GM19023 (cell line): ENCODE measurements around the gene FMOD.
"Not testable (repeated sequence)": the region's sequence is repeated elsewhere in the genome, so short reads cannot be mapped to it uniquely, and the experiment has no call there.

ENCODE experiments used
- ATAC-seq: cut with Tn5 transposase; IDR thresholded peaks from one replicate; pipeline ENCODE4 v1.9.1; 2021; ENCODE audit warnings: mild to moderate bottlenecking, moderate library complexity; ENCODE audit not compliant: unreplicated experiment

The FMOD gene

DNA sequence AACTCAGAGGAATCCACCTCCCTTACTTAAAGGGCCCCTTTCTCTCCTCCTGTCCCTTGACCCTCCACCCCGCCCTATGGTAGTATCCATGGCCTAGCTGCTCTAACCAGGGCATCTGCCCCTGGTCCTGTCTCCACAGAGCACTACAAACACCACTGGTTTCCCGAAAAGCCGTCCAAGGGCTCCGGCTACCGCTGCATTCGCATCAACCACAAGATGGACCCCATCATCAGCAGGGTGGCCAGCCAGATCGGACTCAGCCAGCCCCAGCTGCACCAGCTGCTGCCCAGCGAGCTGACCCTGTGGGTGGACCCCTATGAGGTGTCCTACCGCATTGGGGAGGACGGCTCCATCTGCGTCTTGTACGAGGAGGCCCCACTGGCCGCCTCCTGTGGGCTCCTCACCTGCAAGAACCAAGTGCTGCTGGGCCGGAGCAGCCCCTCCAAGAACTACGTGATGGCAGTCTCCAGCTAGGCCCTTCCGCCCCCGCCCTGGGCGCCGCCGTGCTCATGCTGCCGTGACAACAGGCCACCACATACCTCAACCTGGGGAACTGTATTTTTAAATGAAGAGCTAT lies 43.9 kb downstream of the FMOD start:
- ATAC-seq, result no peak

DNA sequence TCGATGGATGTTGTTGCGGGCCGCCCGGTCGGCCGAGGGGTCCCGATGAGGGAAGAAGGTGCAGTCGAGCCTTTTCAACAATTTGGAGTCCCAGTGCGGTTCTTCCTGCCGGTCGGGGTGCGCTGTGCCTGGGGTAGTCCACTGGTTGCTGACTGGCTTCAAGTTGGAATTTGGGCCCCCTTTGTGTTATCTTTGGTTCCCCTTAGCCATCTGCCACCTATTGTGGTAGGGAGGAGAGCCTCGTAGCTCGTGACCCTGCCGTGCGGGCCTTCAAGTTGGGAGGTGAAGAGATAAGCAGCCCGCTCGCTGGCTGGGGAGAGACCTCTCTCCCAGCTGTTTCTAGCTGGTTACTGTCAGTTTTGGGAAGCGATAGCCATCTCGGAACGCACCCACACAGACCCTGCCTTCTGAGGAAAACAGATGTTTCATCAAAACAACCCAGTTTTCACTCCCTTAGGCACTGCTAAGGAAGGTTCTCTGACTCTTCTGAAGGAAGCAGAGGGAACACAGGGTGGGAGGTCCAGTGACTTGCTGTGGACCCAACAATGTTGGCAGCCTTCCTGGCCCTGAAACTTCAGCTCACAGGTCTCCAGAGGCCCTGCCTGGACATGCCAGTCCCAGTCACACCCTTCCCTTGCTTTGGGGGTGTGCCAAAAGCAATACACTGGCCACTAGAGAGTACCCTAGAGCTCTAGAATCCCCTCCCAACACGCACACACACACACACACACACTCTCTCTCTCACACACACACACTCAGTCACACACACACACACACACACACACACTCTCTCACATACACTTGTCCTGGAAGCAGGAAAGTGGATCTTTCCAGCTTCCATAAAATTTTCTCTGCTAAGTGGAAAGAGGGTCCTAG lies 44.6 kb downstream of the FMOD start:
- ATAC-seq, result no peak

DNA sequence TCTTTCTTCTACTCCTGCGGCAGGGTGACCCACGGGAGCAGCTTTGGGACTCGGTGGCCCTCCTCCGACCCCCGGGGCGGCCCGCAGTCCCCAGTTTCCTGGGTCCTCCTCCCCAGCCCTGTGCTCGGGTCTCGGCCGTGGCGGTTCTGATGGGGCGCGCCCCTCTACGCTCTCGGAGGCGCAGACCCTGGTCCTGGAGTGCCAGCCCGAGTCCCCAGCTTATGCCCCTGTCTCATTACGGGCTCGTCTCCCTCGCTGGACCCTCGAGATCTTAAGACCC lies 45.2 kb downstream of the FMOD start:
- ATAC-seq, result no peak

DNA sequence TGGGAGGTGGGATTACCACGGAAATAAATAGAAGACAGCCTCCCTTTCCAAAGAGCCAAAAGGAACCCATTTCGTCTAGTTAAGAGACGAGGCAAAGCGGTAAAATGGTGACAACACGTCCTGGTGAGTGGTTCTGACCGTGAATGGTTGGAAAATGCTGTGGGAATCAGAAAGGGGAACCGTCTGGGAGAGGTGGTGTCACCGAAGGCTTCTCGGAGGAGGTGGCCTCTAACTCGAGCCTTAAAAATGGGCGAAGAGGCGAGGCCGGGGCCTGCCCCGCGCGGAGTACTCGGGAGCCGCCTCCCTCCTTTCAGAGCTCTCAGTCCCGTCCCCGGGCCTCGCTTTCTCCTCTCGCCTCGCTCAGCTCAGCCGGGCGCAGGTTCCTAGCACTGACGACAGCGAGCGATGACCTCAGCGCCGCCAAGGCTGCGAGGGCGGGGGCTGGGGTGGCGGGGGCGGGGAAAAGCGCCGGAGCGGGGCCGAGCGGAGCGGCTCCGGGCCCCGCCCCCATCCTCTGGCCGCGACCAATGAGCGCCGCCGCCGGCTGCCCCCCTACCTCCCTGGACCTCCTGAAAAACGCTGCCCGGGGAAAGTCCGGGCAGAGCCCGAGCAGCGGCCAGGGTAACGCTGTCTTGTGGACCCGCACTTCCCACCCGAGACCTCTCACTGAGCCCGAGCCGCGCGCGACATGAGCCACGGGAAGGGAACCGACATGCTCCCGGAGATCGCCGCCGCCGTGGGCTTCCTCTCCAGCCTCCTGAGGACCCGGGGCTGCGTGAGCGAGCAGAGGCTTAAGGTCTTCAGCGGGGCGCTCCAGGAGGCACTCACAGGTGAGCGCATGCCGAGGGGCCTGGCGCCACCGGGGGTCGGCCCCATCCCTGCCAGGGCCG lies 45.8 kb downstream of the FMOD start, which contains the start of gene BTG2:
TSS of gene BTG2 (plus strand) at position 601 of the 890 bp plus-strand sequence. CDS start at position 689, 88 bp downstream.
- ATAC-seq, result peak; percentile 70

DNA sequence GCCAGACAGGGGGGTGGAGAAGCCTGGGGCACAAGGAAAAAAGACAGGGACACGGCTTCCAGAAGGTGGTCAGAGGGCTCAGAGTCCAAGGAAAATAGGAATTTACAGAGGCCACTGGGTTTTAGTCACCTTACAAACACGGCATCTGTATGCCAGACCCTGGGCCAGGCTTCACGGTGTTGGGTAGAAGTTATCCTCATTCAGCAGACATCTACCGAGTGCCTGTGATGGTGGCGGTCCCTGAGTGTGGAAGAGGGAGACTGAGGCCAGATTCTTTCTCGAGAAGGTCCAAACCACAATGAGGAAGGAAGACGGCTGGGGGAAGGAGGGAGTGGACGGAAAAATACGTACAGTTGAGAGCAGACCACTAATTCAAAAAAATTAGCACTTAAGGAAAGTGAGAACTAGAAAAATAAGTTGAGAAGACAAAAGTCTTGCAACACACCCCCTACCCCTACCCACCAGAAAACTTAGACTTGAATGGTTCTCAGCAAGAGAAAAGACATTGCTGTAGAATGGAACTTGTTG lies 46.5 kb downstream of the FMOD start:
- no peak for ATAC-seq

DNA sequence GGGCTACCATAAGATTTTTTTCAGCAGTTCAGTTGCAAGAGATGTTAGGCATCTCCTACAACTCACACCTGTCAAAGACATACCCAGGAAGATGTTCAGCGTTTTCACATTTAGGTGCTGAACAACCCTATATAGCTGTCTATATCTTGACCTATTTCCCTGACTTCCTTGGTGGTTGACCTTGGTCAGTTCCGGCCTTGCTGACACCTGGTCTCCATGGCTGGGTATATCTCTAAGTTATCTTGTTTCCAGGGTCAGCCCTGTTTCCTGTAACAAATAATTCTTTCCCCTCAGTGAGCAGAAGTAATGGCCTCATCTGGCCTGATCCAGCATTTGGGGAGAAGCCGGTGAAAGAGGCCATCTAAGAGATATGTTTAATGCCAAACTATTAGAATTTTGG lies 48.0 kb downstream of the FMOD start:
- ATAC-seq, result no peak

DNA sequence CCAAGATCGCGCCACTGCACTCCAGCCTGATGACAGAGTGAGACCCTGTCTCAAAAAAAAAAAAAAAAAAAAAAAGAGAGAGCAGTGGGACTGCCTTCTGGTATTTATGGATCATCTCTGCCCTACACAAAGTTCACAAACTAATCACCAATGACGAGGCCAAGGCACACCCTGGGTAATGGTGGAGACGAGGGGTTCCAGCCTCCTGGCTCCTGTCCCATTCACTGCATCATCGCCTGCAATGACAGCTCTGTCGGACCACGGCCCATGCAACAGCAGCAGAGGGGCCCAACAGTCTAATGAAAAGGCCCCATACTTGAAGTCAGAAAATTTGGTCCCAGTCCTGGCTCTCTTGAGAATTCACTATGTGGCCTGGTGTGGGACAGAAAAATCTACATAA lies 48.5 kb downstream of the FMOD start:
- no peak for ATAC-seq

DNA sequence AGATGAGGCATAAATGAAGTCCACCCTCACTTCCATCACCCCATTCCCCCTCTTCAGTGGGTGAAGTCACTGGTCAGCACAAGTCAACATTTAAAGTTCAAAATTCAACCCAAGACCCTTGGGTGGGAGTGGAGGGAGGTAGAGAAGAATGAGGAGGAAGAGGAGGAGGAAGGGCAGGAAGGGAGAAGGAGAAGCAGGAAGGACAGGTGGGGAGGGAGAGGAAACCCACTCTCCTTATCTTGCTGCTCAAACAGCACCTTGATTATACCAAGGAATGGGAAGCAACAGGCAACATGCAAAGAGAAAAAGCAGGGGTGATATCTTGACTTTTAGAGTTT lies 49.6 kb downstream of the FMOD start:
- ATAC-seq, result no peak

DNA sequence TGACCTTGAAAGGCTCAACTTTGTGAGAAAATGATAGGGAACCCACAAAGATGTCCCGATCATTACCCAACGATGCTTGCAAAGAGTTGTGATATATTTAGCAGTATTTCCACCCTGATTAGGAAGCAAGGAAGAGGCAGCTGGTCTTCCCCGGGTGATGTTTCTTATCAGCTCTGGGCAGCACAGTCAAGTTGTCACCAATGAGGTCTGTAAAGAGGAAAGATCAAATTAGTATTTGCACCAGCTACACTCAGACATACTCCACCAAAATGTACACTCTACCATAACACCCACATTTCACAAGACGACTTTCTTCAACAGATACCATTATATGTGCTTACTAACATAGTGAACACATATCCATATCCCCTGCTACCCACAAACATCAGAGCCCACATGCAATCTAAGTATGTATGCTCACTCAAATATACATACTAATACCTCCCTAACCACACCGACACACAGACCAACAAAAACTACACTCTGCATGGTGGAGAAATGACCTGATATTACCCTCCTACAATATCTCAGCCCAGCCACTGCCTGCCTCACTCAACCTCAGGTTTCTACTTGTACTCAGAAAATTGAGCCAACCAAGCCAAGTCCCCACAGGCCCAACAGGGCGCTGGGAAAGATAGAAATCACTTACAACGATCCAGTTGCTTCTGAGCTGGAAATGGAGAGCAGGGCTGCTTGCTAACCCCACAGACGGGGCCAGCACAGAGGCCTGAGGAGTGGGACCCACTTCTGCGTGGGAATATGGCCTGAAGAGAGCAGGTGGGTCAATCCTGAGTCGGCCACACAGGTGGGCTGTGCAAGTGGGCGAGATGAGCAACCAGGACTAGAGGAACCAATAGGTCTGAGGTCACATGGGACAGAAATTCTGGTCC lies 50.2 kb downstream of the FMOD start:
- ATAC-seq, result no peak

DNA sequence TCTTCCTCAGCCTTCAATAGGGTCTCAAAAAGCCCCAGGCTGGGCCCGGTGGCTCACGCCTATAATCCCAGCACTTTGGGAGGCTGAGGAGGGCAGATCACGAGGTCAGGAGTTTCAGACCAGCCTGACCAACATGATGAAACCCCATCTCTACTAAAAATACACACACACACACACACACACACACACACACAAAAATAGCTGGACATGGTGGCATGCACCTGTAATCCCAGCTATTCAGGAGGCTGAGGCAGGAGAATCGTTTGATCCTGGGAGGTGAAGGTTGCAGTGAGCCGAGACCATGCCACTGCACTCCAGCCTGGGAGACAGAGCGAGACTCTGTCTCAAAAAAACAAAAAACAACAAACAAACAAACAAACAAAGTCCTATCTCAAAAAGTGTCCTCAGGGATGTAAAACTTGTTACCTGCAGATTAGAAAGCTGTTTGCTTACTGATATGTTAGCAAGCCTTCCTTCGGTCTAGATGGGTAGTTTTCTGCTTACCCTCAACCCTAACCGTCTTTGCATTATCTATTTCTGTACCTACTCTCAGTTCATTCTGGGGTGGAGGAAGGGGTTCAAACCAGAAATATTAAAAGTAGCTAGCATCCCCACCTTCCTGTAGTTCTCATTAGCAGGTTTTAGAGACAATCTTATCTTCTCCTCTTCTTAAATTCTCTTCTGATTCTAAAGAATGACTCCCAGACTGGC lies 51.0 kb downstream of the FMOD start:
- not testable (repeated sequence) for ATAC-seq

DNA sequence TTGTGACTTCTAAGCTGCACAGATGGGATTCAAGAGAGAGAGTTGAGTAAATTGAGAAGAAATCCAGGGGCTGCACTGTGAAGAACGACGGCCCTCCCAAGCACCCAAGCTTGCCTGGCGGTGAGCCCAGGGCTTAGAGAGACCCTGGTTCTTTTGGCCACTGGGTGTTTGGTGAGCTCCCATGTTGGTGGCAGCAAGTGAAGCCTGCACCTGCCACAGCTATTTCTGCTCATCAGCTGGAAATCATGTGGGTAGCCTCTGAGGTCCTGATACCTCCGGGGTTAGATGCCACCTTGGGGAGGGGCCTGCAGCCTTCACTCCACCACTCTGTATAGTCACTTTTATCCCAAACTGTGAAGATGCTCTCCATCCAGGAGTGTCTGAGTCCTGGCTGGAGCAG lies 51.8 kb downstream of the FMOD start:
- no peak for ATAC-seq

DNA sequence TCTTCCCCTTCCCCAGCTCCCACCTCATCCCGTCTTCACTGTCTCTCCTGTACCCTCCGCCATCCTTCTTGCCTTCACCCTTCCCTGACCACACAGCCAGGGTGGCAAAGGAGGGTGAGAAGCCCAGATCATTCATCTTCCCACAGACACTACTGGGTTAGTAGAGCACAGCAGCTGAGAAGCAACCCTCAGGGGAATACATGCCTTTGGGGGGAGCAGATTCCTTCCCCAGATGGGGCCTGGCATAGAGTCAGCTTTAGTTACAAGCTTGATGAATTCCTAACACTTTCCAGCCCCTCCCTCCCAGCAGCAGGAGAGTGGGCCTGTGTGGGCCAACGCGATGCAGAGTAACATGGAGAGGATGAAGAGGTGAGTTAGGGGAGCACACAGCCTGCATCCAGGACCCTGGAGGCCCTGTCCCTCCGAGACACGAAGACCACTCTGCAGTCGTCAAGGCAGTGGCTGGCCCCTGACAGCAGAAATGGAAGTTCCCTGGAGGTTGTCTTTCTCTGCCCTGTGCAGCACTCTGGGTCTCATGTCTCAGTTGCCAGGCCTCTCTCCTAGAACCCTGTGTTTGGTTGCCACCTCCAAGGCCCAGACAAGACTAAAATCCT lies 54.4 kb downstream of the FMOD start:
- no peak for ATAC-seq

DNA sequence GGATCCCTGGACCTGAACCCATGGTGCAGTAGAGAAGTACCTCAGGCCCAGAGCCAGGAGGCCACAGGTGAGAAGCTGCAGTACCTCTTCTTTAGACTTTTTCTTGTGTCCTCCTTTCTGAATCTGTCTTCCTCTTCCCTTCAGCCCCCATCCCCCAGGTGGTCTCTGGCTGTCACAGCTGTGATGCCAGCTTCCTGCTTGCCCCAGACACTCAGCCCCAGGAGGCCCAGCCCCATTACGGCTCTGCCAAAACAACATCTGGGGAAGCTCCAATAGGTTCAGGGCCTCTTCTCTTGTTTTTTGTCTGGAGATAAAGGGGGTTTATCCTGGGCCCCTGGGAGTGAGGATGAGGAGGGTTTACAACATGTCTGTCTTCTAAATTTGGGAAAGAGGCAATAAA lies 55.1 kb downstream of the FMOD start:
- no peak for ATAC-seq

DNA sequence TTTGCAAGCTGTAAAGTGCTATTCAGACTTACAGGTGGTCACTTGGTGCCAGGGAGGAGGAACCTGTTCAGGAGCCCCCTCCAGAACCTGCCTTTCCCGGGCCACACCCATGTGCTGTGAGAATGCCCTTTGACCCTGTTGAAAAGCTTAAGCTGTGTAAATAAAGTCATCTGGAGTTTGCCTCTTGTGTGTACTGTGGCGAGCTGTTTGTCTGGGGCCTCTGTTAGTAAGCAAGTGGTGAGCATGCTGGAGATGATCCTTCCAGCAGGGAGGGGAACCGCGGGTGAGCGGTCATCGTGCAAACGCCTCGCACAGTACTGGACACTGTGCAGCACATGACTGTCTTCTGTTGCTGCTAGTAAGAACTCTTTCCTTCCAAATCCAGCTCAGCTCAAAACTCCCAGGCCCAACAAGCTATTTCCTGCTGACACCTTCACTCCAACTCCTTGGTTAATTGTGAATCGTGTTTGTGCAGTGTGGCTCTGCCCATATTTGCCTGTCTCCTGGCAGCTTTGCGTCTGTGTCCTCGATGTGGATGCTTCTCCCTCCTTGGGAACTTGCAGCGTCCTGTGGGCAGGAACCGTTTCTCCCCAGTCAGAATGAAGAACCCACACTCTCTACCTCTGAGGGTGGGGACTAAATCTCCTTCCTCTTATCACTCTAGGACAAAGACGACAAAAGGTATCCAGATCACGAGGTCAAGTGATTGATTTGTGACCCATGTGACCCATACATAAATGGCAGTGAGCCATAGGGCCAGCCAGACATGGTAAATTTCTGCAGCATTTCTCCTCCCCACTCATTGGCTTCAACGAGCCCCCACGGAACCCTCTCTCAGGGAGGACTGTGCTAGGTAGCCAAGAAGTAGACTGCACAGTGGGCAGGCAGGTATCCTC lies 59.5 kb downstream of the FMOD start:
- no peak for ATAC-seq
